Measurements from ENCODE around the gene PPIF. TPM values are rescaled to one million over a fixed set of nuclear protein-coding genes. Genes with fewer than 3 reads are reported as not detected.
A peak's percentile ranks its signal among the peaks of the same experiment; 100 is the strongest.

Gene PPIF
- total RNA-seq, 1 donor = 29.6 TPM

DNA sequence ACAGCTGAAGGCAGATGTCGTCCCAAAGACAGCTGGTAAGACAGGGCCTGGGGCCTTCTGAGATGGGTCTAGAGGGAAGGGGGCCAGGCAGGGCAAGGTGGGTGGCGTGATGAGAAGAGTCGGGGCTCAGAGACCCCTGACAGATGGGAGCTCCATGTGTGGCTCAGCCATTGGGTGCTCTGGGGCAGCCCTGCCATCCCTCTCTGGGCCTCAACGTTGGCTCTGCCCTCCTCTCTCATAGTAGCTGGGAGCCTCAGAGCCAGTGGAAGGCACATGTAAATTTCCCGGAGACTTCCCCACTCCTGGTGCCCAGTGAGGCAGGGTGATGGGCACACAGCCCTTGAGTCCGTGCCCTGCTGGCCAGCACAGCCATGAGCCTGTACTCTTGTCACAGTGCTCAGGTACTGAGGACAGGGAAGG, 1.8 kb downstream of the PPIF start:
- DNase-seq (ENCODE audit: low read depth) = no peak
- peak overlapping the region; percentile 84 for H3K4me3 ChIP-seq (ENCODE audit: low read depth, low read length)
- TF ChIP-seq, protein P1, sequence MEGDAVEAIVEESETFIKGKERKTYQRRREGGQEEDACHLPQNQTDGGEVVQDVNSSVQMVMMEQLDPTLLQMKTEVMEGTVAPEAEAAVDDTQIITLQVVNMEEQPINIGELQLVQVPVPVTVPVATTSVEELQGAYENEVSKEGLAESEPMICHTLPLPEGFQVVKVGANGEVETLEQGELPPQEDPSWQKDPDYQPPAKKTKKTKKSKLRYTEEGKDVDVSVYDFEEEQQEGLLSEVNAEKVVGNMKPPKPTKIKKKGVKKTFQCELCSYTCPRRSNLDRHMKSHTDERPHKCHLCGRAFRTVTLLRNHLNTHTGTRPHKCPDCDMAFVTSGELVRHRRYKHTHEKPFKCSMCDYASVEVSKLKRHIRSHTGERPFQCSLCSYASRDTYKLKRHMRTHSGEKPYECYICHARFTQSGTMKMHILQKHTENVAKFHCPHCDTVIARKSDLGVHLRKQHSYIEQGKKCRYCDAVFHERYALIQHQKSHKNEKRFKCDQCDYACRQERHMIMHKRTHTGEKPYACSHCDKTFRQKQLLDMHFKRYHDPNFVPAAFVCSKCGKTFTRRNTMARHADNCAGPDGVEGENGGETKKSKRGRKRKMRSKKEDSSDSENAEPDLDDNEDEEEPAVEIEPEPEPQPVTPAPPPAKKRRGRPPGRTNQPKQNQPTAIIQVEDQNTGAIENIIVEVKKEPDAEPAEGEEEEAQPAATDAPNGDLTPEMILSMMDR (IDR thresholded peaks at IDR 0.05; ENCODE audit: insufficient read depth, low read length) = no peak

DNA sequence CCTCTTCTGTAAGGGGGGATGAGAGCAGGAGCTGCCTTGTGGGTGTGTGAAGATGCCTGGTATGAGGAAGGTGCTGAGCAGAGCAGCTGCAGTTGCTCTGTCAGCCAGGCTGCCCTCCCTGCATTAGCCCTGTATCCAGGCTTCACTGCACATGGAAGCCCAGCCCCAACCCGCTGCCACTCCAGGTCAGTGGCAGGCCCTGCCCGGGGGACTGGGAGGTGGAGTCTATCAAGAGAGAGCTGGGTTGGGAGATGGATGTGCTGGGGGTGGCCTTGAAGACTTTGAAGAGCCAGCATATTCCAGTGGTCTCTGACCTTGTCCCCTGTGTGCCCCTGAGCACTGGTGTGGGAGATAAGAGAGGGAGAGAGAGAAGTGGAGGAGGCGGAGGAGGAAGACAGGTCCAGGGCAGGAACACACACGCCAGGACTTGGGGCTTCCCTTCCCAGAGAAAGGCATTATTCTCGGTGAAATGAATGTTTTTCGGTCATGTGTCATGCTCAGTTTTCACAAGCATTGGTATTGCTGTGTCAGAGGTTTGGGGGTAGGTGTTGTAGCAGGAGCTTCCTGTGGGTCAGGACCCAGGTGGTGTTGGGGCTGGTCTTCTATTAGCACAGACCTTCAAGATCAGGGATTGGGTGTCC, 2.6 kb downstream of the PPIF start:
- no peak for DNase-seq (ENCODE audit: low read depth)

DNA sequence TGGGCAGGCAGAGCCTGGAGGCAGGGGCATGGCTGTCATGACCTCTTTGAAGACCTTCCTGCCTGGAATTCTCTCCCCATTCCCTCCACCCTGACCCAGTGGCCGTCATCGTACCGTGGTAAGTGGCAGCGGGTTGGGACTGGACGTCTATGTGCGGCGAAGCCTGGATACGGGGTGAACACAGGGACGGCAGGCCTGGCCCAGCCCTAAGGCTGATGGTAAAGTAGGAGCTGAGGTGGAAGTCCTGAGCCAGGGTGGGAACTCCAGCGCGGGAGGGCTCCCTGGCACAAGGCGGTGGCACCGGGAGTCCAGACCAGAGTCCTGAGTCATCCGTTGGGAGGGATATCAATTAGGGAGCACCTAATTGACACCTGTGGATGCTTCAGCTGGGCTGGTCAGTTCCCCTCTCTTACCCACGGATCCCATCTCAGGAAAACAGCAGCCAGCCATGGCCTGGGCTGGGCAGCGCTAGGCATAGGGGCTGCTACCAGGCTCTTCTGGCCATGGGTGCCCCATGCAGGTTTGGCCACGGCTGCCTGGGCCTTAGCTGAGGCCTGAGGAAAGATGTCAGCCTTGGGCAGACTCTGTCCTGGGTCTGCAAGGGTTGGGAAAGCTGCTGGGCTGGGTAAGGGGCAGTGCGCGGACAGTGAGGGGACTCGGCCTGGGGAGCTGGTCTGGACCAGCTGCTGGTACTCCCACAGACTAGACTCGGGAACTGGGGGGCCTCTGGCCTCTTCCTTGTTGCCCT, 3.3 kb downstream of the PPIF start:
- no peak overlapping the region for H3K4me3 ChIP-seq (ENCODE audit: low read depth, low read length)
- DNase-seq (ENCODE audit: low read depth) = no peak
- TF ChIP-seq, protein P1 (IDR thresholded peaks at IDR 0.05; ENCODE audit: insufficient read depth, low read length) = no peak

More for the DNA sequence above, 2.6 kb downstream of the PPIF start:
- TF ChIP-seq, protein P1 (IDR thresholded peaks at IDR 0.05; ENCODE audit: insufficient read depth, low read length) = no peak
- peak overlapping the region; percentile 84 for H3K4me3 ChIP-seq (ENCODE audit: low read depth, low read length)

DNA sequence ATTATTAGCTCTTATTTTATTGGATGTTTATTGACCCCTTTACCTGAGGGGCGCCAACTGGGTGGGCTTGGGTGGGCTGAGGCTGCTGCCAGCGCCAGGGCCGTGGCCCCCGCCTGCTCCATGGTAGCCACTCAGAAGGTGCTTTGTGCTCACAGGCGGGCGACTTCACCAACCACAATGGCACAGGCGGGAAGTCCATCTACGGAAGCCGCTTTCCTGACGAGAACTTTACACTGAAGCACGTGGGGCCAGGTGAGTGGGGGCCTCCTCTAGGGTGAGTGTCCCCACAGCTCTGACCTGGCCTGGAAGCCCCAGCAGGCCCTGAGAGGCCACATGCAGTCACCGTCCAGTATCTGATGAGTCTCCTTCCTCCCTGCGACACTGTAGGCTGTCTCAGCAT, 4.1 kb downstream of the PPIF start:
- DNase-seq (ENCODE audit: low read depth) = no peak
- TF ChIP-seq, protein P1 (IDR thresholded peaks at IDR 0.05; ENCODE audit: insufficient read depth, low read length) = no peak
- H3K4me3 ChIP-seq (ENCODE audit: low read depth, low read length) = no peak overlapping the region

DNA sequence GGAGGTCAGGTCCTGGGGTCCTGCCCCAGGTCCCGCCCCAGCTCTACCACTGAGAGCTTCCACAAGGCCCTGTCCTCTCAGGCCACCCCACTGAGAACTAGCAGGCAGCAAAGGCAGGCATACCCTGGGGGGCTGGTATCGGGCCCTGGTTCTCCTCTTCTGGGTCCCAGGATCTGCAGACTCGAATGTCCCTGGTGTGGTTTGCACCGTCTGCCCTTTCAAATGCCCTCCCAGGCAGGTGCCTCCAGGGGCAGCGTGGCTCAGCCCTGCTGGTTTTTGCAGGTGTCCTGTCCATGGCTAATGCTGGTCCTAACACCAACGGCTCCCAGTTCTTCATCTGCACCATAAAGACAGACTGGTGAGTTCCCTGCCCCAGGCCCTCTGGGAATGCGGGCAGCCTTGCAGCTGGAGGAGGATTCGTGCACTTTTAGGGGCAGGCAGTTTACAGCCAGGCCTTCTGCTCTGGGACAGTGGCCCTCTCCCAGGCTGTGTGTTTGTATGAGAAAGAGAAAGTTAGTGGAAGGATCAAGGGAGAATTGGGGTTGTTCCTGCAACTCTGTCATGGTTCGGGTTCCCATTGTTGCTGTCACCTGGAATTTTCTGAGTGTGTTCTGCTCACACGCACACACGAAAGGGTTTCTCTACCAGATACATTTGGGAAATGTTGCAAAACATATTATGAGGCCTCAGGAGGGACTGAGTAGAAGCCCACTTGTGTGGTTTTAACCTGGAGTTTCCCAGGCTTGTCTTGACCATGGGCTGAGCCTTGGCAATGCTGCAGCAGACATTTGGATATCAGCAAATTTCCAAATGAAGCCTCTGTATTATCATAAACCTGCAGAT, 5.0 kb downstream of the PPIF start:
- H3K4me3 ChIP-seq (ENCODE audit: low read depth, low read length) = no peak overlapping the region
- TF ChIP-seq, protein P1 (IDR thresholded peaks at IDR 0.05; ENCODE audit: insufficient read depth, low read length) = no peak
- DNase-seq (ENCODE audit: low read depth) = no peak

DNA sequence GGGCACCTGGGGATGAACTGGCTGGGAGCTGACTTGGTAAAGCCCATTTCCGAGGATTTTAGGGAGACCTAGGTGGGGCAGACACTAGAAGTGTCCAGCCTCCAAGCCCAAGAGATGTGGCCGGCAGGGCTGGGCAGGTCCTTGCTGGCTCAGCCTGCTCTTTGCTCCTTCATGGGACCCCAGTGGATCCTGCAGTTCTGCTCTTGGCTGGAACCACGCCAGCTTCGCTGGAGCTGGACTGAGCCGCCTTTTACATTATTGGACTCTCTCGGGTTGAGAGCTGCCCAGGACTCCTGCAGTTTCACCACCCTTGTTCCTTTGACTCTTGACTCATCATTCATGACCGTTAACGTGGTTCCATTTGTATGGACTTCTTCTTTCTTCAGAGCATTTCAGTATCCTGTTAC, 5.7 kb downstream of the PPIF start:
- DNase-seq (ENCODE audit: low read depth) = no peak
- TF ChIP-seq, protein P1 (IDR thresholded peaks at IDR 0.05; ENCODE audit: insufficient read depth, low read length) = no peak
- no peak overlapping the region for H3K4me3 ChIP-seq (ENCODE audit: low read depth, low read length)
